Right atrium auricular region (tissue), 2 donors: Measurements from ENCODE around the gene STBD1. TPM values are rescaled to one million over a fixed set of nuclear protein-coding genes. Genes with fewer than 3 reads are reported as not detected.

Source experiments
- DNase-seq: peaks from one replicate; pipeline ENCODE4 v3.0.0-alpha.2; 2019; ENCODE audit warnings: low spot score
- H3K27ac ChIP-seq, 2 donors: fragments of 200-600 bp; sonication (generic); 1 replicate in 1 of 2; 2 replicates in 1 of 2; pipeline ENCODE4 v1.5.1; 2016 to 2019
- H3K27me3 ChIP-seq, 2 donors: fragments of 200-600 bp; sonication (generic); one replicate each; pipeline versions ENCODE4 v1.5.1 to v1.6.0; 2017 to 2019
- H3K36me3 ChIP-seq: fragments of 200-600 bp; sonication (generic); one replicate; pipeline ENCODE4 v1.5.1; 2016
- H3K4me1 ChIP-seq, 2 donors: fragments of 200-600 bp; sonication (generic); one replicate each; pipeline versions ENCODE4 v1.5.1 to v1.6.0; 2017 to 2019
- H3K4me3 ChIP-seq, 2 donors: fragments of 200-600 bp; sonication (generic); 1 replicate in 1 of 2; 2 replicates in 1 of 2; pipeline ENCODE4 v1.5.1; 2017 to 2019; ENCODE audit warnings: mild to moderate bottlenecking in 1 of 2, moderate library complexity in 1 of 2
- H3K9me3 ChIP-seq, 2 donors: fragments of 200-600 bp; sonication (generic); one replicate each; pipeline ENCODE4 v1.5.1; 2019
- total RNA-seq, 2 donors: library from RNA; depleted of rRNA; stranded (reverse); fragments of >200 nt; gene quantifications; one replicate each; pipeline ENCODE4 v1.1.0, GENCODE V29; 2016
- TF ChIP-seq, protein P1 (sequence below), 2 donors: fragments of 200-600 bp; sonication (generic); IDR thresholded peaks; one replicate each; pipeline ENCODE4 v1.5.1; 2019; ENCODE audit warnings: antibody characterized with exemption in 2 of 2

Gene STBD1
- total RNA-seq, 2 donors from 2014 or later, result 25.3 to 28.4 TPM

GRCh38 chr4:76266627-76267026, 39.9 kb upstream of the STBD1 start:
- no peaks in the 10 kb centered on the region for H3K9me3 ChIP-seq
- H3K27ac ChIP-seq, result no peak overlapping the region
- TF ChIP-seq, protein P1, sequence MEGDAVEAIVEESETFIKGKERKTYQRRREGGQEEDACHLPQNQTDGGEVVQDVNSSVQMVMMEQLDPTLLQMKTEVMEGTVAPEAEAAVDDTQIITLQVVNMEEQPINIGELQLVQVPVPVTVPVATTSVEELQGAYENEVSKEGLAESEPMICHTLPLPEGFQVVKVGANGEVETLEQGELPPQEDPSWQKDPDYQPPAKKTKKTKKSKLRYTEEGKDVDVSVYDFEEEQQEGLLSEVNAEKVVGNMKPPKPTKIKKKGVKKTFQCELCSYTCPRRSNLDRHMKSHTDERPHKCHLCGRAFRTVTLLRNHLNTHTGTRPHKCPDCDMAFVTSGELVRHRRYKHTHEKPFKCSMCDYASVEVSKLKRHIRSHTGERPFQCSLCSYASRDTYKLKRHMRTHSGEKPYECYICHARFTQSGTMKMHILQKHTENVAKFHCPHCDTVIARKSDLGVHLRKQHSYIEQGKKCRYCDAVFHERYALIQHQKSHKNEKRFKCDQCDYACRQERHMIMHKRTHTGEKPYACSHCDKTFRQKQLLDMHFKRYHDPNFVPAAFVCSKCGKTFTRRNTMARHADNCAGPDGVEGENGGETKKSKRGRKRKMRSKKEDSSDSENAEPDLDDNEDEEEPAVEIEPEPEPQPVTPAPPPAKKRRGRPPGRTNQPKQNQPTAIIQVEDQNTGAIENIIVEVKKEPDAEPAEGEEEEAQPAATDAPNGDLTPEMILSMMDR (IDR thresholded peaks at IDR 0.05), result no peak
- H3K27me3 ChIP-seq, result no peaks in the 10 kb centered on the region
- H3K4me3 ChIP-seq, result no peak overlapping the region
- no peaks in the 10 kb centered on the region for H3K36me3 ChIP-seq
- no peak for DNase-seq
- no peaks in the 10 kb centered on the region for H3K4me1 ChIP-seq

- TF ChIP-seq, protein P1 (IDR thresholded peaks at IDR 0.05), result no peak
Measured at GRCh38 chr4:76267811-76268210, 38.7 kb upstream of the STBD1 start.

GRCh38 chr4:76270244-76271175, 36.0 kb upstream of the STBD1 start:
- no peaks in the 10 kb centered on the region for H3K4me1 ChIP-seq
- DNase-seq, result no peak
- H3K4me3 ChIP-seq, result no peak overlapping the region
- H3K9me3 ChIP-seq, result no peaks in the 10 kb centered on the region
- H3K36me3 ChIP-seq, result no peaks in the 10 kb centered on the region
- no peak overlapping the region for H3K27ac ChIP-seq
- no peaks in the 10 kb centered on the region for H3K27me3 ChIP-seq
- TF ChIP-seq, protein P1 (IDR thresholded peaks at IDR 0.05), result no peak

More at GRCh38 chr4:76267811-76268210, 38.7 kb upstream of the STBD1 start:
- Histone ChIP-seq H3K4me3 (no peak overlapping the region), H3K9me3 (no peaks in the 10 kb centered on the region), H3K36me3 (no peaks in the 10 kb centered on the region), H3K4me1 (no peaks in the 10 kb centered on the region), H3K27me3 (no peaks in the 10 kb centered on the region), H3K27ac (no peak overlapping the region)
- no peak for DNase-seq

- Histone ChIP-seq H3K27me3 (no peaks in the 10 kb centered on the region), H3K27ac (no peak overlapping the region), H3K4me3 (no peak overlapping the region), H3K4me1 (no peaks in the 10 kb centered on the region), H3K36me3 (no peaks in the 10 kb centered on the region), H3K9me3 (no peaks in the 10 kb centered on the region)
- no peak for DNase-seq
- TF ChIP-seq, protein P1 (IDR thresholded peaks at IDR 0.05), result no peak
Measured at GRCh38 chr4:76271248-76271647, 35.3 kb upstream of the STBD1 start.

- Histone ChIP-seq H3K4me3 (no peak overlapping the region), H3K27me3 (no peaks in the 10 kb centered on the region), H3K36me3 (no peaks in the 10 kb centered on the region), H3K4me1 (no peaks in the 10 kb centered on the region), H3K9me3 (no peaks in the 10 kb centered on the region), H3K27ac (no peak overlapping the region)
- TF ChIP-seq, protein P1 (IDR thresholded peaks at IDR 0.05), result no peak
- DNase-seq, result no peak
Measured at GRCh38 chr4:76272073-76272472, 34.5 kb upstream of the STBD1 start.
